IMR-90 (cell line): ENCODE data around the gene TCERG1L. TPM values are rescaled to one million over a fixed set of nuclear protein-coding genes. Genes with fewer than 3 reads are reported as not detected.

Source experiments
- ATAC-seq: fragments of 200-7000 bp; cut with Tn5 transposase; 2 replicates; pipeline ENCODE4 v1.9.1; 2020; ENCODE audit warnings: low read depth, mild to moderate bottlenecking, moderate library complexity
- BruUV-seq: library from RNA; stranded (reverse); fragments of 400-500 nt; replicated peaks from 2 replicates; lab custom pipeline; 2021; lab: Mats Ljungman, UMichigan
- CTCF ChIA-PET: fragments of 300-600 bp; formaldehyde crosslinking; extraction: SDS; loops from one replicate; lab custom pipeline; 2021; ENCODE audit warnings: antibody characterized with exemption; lab: Yijun Ruan, JAX
- POLR2A ChIA-PET: fragments of 300-600 bp; sonication (Branson Sonifier 250); formaldehyde crosslinking; loops from one replicate; lab custom pipeline; 2022; ENCODE audit warnings: antibody characterized with exemption; ENCODE audit not compliant: unreplicated experiment; lab: Charles Lee
- DNase-seq: peaks from one replicate; pipeline ENCODE4 v3.0.0; 2013
- H2AFZ ChIP-seq: replicated peaks from 2 replicates; pipeline ENCODE3; 2013; ENCODE audit warnings: low read length, mild to moderate bottlenecking; ENCODE audit not compliant: poor library complexity
- H2AK5ac ChIP-seq: 2 replicates; pipeline ENCODE4 v1.6.1; 2013; ENCODE audit warnings: low read depth, low read length, inconsistent platforms
- H2AK9ac ChIP-seq: replicated peaks from 2 replicates; pipeline ENCODE3; 2013; ENCODE audit warnings: mild to moderate bottlenecking, low read depth, low read length, moderate library complexity; ENCODE audit not compliant: poor library complexity
- H2BK120ac ChIP-seq: 2 replicates; pipeline ENCODE4 v1.6.1; 2013; ENCODE audit warnings: low read depth, low read length, inconsistent platforms
- H2BK15ac ChIP-seq: 3 replicates; pipeline ENCODE4 v1.6.1; 2013; ENCODE audit warnings: low read depth, low read length, inconsistent platforms
- H2BK20ac ChIP-seq: 2 replicates; pipeline ENCODE4 v1.6.1; 2013; ENCODE audit warnings: low read depth, mild to moderate bottlenecking, inconsistent platforms, low read length, moderate library complexity
- H2BK5ac ChIP-seq: 2 replicates; pipeline ENCODE4 v1.6.1; 2013; ENCODE audit warnings: mild to moderate bottlenecking, low read depth, low read length, inconsistent platforms; ENCODE audit not compliant: poor library complexity, severe bottlenecking
- H3K14ac ChIP-seq: replicated peaks from 2 replicates; pipeline ENCODE4 v1.6.1; 2013; ENCODE audit warnings: low read depth, low read length, inconsistent platforms
- H3K18ac ChIP-seq: 2 replicates; pipeline ENCODE4 v1.6.1; 2013; ENCODE audit warnings: low read depth, low read length, control low read depth
- H3K23ac ChIP-seq: 2 replicates; pipeline ENCODE4 v1.6.1; 2013; ENCODE audit warnings: low read depth, low read length, inconsistent platforms
- H3K27ac ChIP-seq: 2 replicates; pipeline ENCODE4 v1.5.1; 2013; ENCODE audit warnings: mild to moderate bottlenecking, control low read depth, low read length; ENCODE audit not compliant: insufficient read depth
- H3K27me3 ChIP-seq: 2 replicates; pipeline ENCODE4 v1.6.1; 2013; ENCODE audit warnings: low read length; ENCODE audit not compliant: control insufficient read depth, insufficient read depth
- H3K36me3 ChIP-seq: 2 replicates; pipeline ENCODE4 v1.6.1; 2013; ENCODE audit warnings: low read length, mixed read lengths; ENCODE audit not compliant: control insufficient read depth, insufficient read depth
- H3K4ac ChIP-seq: 2 replicates; pipeline ENCODE4 v1.6.1; 2013; ENCODE audit warnings: low read depth, low read length, inconsistent platforms
- H3K4me1 ChIP-seq: 2 replicates; pipeline ENCODE4 v1.6.1; 2013; ENCODE audit warnings: low read length, mixed read lengths; ENCODE audit not compliant: control insufficient read depth, insufficient read depth
- H3K4me2 ChIP-seq: 2 replicates; pipeline ENCODE4 v1.6.1; 2013; ENCODE audit warnings: low read depth, mild to moderate bottlenecking, control low read depth, low read length, moderate library complexity
- H3K4me3 ChIP-seq: 2 replicates; pipeline ENCODE4 v1.5.1; 2013; ENCODE audit warnings: low read depth, mild to moderate bottlenecking, control low read depth, low read length, moderate library complexity; ENCODE audit not compliant: insufficient read depth
- H3K56ac ChIP-seq: 2 replicates; pipeline ENCODE4 v1.6.1; 2013; ENCODE audit warnings: low read length, inconsistent platforms; ENCODE audit not compliant: insufficient read depth; ENCODE audit errors: extremely low read depth
- H3K79me1 ChIP-seq, 2 experiments: 2 replicates each; pipeline ENCODE4 v1.6.1; 2013; ENCODE audit warnings: low read length in 2 of 2, inconsistent platforms in 1 of 2, low read depth in 1 of 2
- H3K9ac ChIP-seq: 2 replicates; pipeline ENCODE4 v1.6.1; 2013; ENCODE audit warnings: low read depth, low read length, control low read depth
- H3K9me1 ChIP-seq: 2 replicates; pipeline ENCODE4 v1.6.1; 2013; ENCODE audit warnings: low read length, inconsistent platforms; ENCODE audit not compliant: insufficient read depth
- H3K9me3 ChIP-seq: 2 replicates; pipeline ENCODE4 v1.6.1; 2013; ENCODE audit warnings: low read length; ENCODE audit not compliant: control insufficient read depth, insufficient read depth
- H4K20me1 ChIP-seq: 2 replicates; pipeline ENCODE4 v1.6.1; 2013; ENCODE audit warnings: low read length, inconsistent platforms; ENCODE audit not compliant: insufficient read depth
- H4K5ac ChIP-seq: 2 replicates; pipeline ENCODE4 v1.6.1; 2013; ENCODE audit warnings: mild to moderate bottlenecking, low read depth, low read length, control low read depth
- H4K8ac ChIP-seq, 2 experiments: 2 replicates each; pipeline ENCODE4 v1.6.1; 2013; ENCODE audit warnings: low read depth in 2 of 2, low read length in 2 of 2, control low read depth in 1 of 2, inconsistent platforms in 1 of 2
- H4K91ac ChIP-seq: 2 replicates; pipeline ENCODE4 v1.6.1; 2013; ENCODE audit warnings: low read depth, low read length, inconsistent platforms; ENCODE audit not compliant: insufficient read depth
- CEBPB ChIP-seq: IDR thresholded peaks from 2 replicates; pipeline ENCODE4 v1.6.1; 2012; ENCODE audit warnings: low read depth, low read length, improper control_type of control experiment
- RAD21 ChIP-seq: IDR thresholded peaks from 2 replicates; pipeline ENCODE4 v1.6.1; 2012; ENCODE audit warnings: low read length, improper control_type of control experiment
- RCOR1 ChIP-seq: IDR thresholded peaks from 2 replicates; pipeline ENCODE4 v1.6.1; 2012; ENCODE audit warnings: mild to moderate bottlenecking, low read length, improper control_type of control experiment; ENCODE audit not compliant: insufficient replicate concordance
- WGBS, 2 experiments: methylation state at CpG; one replicate each; pipeline versions ENCODE4 v1.1.5 to v1.1.7; 2013; ENCODE audit warnings: missing lambda C conversion rate in 2 of 2; ENCODE audit not compliant: insufficient read length in 1 of 2; ENCODE audit errors: extremely low coverage in 2 of 2; 5-methylcytosine and 5-hydroxymethylcytosine counted together
- dilution Hi-C: fragments of 300-500 bp; cut with HindIII; formaldehyde crosslinking; loops from one replicate; pipeline ENCODE4 v1.14.3; 2018; ENCODE audit warnings: low sequenced_read_pairs; ENCODE audit not compliant: unreplicated experiment
- in situ Hi-C: fragments of 300-500 bp; cut with MboI; formaldehyde crosslinking; loops from 3 replicates; pipeline ENCODE4 v1.14.3; 2019; ENCODE audit warnings: low sequenced_read_pairs, inconsistent platforms, mixed read lengths
- intact Hi-C: fragments of 100-400 bp; cut with micrococcal nuclease; formaldehyde crosslinking; loops from 2 replicates; pipeline ENCODE4 v1.10.0; 2022
- polyA plus RNA-seq, 3 experiments: library from polyadenylated mRNA; depleted of rRNA; stranded (reverse); fragments of >200 nt; gene quantifications; 2 replicates each; pipeline ENCODE4 v1.2.3, GENCODE V29; 2012; ENCODE audit warnings: low replicate concordance in 1 of 3
- total RNA-seq: library from RNA; depleted of rRNA; stranded (reverse); fragments of >200 nt; gene quantifications from 2 replicates; pipeline ENCODE4 v1.2.3, GENCODE V29; 2012

The TCERG1L gene
- total and polyA plus RNA-seq, 2 of the 4 experiments (the other 2 are of a cell fraction): not detected

- Histone ChIP-seq H3K27ac (no peak overlapping the region), H3K4me2 (no peak overlapping the region), H4K20me1 (no peaks in the 10 kb centered on the region), H3K56ac (no peak overlapping the region), H2AK9ac (no peak overlapping the region), H3K4ac (no peak overlapping the region), H4K5ac (no peak overlapping the region), H3K18ac (no peak overlapping the region), H3K9ac (no peak overlapping the region), H2AK5ac (no peak overlapping the region), H2BK5ac (no peak overlapping the region), H3K4me3 (no peak overlapping the region), H2BK120ac (no peak overlapping the region), H3K36me3 (no peaks in the 10 kb centered on the region), H3K79me1 (no peaks in the 10 kb centered on the region), H4K91ac (no peak overlapping the region), H3K23ac (no peak overlapping the region), H3K14ac (no peak overlapping the region), H3K27me3 (no peaks in the 10 kb centered on the region), H2BK20ac (no peak overlapping the region), H4K8ac (no peak overlapping the region), H3K9me3 (peaks cover 62% of the 10 kb centered on the region), H2BK15ac (no peak overlapping the region), H3K4me1 (no peaks in the 10 kb centered on the region), H3K9me1 (no peaks in the 10 kb centered on the region), H2AFZ (no peak overlapping the region)
- intact Hi-C loops: no loop called here
- DNase-seq (no peak), ATAC-seq (no peak)
- ChIA-PET CTCF (no interaction called here), POLR2A (no interaction called here)
- 70% methylated on average over 6 of the region's 16 CpGs; no CpG with 5 or more reads in 1 of the 2 experiments for WGBS, 2 experiments
- TF ChIP-seq CEBPB: no peak
- TF ChIP-seq RCOR1: no peak
- no peak for TF ChIP-seq RAD21
- dilution Hi-C loops: no loop called here
- in situ Hi-C loops: no loop called here
- no TSS peak for BruUV-seq
Observed at GRCh38 chr10:131227163-131227740, 84.3 kb downstream of the TCERG1L start.
